Measurements from ENCODE around the gene CDH22.

- TF ChIP-seq POLR2A (IDR thresholded peaks at IDR 0.05), result no peak
- TF ChIP-seq, protein P1, sequence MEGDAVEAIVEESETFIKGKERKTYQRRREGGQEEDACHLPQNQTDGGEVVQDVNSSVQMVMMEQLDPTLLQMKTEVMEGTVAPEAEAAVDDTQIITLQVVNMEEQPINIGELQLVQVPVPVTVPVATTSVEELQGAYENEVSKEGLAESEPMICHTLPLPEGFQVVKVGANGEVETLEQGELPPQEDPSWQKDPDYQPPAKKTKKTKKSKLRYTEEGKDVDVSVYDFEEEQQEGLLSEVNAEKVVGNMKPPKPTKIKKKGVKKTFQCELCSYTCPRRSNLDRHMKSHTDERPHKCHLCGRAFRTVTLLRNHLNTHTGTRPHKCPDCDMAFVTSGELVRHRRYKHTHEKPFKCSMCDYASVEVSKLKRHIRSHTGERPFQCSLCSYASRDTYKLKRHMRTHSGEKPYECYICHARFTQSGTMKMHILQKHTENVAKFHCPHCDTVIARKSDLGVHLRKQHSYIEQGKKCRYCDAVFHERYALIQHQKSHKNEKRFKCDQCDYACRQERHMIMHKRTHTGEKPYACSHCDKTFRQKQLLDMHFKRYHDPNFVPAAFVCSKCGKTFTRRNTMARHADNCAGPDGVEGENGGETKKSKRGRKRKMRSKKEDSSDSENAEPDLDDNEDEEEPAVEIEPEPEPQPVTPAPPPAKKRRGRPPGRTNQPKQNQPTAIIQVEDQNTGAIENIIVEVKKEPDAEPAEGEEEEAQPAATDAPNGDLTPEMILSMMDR (IDR thresholded peaks at IDR 0.05), result no peak
These were observed 36.3 kb upstream of the CDH22 start for GRCh38 chr20:46344488-46345162.

All from esophagus squamous epithelium (tissue), 4 donors.